CD4-positive, alpha-beta T cell treated with Interleukin-17A for 4 hours (primary cell): ENCODE data around the gene ACAA1.
A peak's percentile ranks its signal among the peaks of the same experiment; 100 is the strongest.
"Not testable (repeated sequence)": the region's sequence is repeated elsewhere in the genome, so short reads cannot be mapped to it uniquely, and the experiment has no call there.

Experiments used
- DNase-seq: peaks from one replicate; pipeline ENCODE4 v3.0.0-alpha.2; 2020; ENCODE audit warnings: mixed read lengths

ACAA1 gene

DNA sequence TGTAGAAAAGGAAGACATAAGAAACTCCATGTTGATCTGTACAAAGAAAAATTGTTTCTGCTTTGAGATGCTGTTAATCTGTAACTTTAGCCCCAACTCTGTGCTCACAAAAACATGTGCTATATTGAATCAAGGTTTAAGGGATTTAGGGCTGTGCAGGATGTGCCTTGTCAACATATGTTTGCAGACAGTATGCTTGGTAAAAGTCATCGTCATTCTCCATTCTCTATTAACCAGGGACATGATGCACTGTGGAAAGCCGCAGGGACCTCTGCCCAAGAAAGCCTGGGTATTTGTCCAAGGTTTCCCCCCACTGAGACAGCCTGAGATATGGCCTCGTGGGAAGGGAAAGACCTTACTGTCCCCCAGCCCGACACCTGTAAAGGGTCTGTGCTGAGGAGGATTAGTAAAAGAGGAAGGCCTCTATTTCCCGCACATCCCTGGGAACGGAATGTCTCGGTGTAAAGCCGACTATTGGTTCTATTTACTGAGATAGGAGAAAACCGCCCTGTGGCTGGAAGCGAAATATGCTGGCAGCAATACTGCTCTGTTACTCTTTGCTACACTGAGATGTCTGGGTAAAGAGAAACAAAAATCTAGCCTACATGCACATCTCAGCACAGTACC, 2.3 kb downstream of the ACAA1 start:
- not testable (repeated sequence) for DNase-seq

DNA sequence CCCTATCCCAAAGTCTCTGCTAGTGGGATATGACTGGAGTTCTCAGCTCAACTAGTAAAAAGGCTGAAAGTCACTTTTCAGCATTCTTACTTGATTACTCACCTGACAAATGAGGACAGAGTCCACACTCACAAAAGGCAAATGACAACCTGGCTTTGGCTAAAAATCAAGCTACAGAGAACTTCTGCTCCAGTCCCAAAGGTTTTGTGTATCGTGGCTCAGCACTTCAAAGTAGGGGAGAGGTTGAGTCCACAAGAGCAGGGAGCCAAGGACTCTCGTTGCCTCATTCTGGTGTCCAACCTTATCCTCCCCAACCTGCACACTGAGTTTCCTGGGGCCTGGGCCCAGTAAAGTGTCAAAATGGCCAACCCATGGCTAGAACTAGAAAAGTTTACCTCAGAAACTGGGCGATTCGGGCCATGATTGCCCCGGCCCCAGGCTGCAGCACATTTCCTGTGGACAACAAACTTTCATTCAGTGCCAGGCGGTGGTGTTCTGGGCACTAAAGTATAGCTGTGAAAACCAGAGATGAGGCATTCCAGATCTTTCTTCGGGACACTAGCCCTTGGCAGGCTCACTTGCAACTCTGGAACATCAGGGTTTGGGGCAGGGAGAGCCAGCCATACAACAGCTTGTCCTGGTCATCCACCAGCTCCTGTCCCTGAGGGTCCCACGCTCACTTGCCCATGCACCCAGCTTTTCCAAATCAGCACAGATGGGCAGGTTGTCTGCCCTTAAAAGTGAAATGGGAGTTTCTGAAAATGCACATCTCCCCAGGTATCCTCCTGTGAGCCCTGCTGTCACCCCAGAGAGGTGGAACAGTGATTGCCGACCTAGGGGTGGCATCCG, 3.1 kb downstream of the ACAA1 start:
- DNase-seq = no peak

DNA sequence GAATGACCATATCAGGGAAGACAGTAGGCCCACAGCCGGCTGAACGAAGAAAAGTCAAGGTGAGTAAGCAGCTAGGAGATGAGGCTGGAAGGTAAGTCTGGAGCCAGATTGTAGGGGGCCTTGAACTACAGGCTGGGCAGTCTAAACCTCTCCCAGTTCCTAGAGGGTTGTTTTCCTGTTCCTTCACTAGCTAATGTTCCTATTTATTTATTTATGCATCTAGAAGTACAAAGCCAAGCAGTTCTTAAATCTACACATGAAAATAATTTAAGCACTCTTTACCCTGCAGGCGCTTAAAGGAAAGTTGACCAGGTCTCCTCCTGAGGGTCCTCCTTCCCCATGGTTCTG, 3.7 kb downstream of the ACAA1 start:
- DNase-seq = no peak

DNA sequence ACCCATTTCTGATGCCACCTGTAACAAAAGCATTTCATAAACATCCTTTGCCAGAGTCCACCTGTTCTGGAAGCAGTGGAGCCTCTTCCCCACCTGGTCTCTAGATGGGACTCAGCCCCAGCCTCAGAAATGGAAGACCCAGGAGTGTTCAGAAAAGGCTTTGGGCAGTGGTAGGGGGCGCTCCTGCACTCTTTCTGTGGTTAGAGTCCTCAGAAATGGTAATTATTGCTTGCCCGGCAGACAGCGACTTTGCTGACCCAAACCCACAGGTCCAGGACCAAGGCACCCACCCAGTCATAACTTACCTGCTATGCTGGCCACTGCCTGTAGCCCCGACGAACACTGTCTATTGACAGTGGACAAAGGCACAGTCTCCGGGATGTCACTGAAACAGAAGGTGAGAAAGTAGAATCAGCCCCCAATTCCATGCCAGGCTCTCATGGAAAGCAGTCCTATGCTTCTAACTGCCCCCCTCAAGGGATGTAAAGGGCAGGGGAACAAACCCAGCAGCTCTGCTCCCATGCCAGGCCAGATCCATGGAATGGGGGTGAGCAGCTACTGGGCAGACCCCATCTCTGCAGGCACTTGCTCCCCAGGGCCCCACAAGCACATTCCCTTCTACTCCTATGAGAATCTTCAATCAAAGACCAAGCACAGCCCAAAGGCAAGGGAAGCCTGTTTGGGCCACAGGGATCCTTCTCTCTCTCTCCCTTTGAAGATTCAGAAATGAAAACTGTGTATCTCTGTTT, 5.1 kb downstream of the ACAA1 start:
- DNase-seq = peak; percentile 58

DNA sequence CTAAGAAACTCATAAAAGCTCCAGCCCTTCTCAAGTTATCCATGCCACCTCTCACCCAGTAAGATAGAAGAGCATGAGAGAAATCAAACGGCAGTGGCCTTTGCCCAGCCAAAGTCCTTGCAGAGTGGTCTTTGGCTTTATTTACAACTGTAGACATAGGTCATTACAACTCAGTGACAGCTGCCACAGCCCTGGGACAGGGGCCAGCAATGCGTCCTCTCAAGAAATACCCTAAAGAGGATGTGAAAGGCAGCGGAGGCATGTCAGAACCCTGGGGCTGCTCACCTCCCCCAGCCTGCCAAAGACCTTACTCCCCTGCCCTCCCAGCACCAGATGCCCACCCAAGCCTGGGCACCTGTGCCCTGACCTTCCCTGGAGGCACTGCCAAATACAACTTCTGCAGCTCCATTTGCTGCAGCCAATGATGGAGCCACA, 6.3 kb downstream of the ACAA1 start:
- no peak for DNase-seq

DNA sequence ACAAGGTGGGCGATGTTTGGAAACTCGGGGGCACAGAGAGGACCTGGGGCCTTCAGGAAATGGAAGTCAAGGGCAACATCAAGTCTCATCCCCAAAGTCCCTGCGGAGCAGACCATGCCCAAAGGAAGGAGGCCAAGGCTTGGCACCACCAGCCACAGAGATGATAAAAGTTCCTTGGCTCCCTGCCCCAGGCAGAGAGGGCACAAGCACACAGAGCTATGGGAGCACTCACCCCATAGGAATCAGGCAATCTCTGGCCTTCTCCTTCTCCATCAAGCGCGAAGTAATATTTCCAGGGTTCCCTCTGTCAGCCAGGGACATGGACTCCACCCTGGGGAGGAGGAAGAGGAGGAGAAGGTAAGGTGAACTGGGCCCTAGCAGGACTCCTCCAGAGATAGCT, 7.9 kb downstream of the ACAA1 start:
- DNase-seq = no peak

DNA sequence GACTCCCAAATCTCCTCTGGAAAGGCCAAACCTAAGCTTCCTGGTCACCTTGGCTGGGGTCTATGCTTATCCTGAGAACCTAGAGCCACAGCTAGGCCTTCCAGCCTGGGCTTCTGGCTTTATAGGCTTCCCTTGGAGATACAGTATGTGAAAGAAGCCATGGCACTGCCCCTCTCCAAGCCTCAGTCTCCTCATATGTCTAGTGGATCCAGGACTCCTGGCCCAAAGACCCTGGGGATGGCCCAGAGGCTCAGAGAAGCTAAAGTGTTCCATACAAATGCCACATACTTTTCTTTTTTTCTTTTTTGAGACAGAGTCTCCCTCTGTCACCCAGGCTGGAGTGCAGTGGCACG, 8.6 kb downstream of the ACAA1 start:
- no peak for DNase-seq

DNA sequence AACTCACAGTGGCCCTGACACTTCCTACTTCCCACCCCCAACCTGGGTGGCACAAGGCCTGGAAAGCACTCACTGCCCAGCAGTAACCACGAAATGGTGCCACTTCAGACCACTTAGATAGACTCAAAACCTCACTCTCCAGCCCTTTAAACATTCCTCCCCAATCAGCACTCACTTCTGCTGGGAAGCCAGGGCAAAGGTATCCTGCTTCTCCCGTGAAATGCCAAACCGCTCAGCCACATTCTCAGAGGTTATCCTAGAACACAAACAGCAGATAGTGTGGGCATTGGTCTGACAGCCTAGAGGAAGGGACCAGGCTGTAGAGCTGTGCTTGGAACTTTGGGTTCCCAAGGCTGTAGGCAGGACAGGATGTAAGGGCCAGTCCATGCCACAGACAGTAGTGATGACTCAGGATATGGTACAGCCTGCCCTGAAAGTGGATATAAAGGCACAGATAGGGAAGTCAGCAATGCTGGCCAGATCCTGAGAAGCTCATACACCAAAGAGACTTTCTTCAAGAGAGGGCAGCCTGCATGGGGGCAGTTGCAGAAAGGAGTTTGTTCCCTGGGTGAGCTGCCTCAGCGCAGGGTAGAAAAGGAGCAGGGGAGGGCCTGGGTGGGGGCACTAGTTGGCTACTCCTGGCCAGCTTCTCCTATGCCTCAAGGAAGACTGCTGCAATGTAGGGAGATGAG, 9.2 kb downstream of the ACAA1 start:
- DNase-seq = no peak

DNA sequence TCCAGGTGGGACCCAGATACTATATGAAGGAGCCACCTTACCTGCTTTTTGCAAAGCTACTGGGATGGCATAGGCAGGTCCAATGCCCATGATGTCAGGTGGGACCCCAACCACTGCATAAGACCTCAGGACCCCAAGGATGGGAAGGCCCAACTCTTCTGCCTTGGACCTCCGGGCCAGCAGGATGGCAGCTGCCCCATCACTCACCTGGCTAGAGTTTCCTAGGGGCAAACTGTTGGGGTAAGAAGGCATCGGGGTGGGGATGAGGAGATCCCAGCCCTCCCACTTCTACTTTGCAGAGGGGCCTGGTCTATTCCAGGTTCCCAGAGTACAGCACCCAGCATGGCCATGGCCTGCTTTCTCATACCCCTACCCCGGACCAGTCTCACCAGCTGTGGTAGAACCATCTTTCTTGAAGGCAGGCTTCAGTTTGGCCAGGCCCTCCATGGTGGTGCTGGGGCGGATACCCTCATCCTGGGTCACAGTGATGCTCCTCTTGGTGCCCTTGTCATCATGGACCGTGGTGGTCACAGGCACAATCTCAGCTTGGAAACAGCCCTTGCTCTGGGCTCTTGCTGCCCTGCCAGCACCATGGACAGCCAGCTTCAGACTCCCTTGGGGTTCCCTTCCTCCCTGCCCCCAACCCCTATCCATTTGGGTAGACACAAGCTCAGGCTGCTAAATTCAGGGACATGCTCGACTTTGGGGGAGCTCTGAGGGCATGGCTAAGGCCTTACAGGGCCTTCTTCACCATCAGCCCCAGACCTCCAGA, 10.6 kb downstream of the ACAA1 start:
- DNase-seq = no peak

DNA sequence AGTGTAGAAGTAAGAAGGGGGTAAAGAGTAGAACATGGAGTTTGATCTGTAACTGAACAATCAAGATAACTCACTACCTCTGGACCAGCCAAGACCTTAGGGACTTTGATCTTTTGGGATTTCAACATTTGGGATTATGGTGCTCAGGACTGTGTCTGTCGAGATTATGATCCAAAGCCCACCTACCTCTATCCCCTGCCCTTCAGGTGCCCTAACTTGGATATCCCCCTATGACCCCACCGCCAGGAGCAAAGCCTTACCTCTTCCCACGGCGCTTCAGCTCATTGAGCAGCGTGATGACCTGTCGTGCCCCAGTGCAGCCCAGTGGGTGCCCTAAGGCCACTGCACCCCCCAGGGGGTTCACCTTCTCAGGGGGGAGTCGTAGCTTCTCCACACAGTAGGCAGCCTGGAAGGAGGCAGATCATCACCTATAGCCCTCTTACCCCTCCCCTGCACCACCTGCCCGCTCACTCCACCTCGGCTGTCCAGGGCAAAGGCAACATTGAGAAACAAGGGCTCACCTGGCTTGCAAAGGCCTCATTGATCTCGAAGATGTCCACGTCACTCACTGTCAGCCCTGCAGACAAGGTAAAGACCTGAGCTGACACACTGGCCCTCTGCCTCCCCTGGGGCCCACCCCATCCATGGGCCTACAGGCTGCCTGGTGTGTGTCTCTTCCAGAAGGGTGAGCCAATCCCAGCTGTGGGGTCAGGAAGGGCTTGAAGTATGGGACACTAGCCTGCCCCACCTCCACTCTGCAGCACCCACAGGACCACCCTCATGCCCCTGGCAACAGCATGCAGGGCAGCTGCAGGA, 11.4 kb downstream of the ACAA1 start:
- no peak for DNase-seq

DNA sequence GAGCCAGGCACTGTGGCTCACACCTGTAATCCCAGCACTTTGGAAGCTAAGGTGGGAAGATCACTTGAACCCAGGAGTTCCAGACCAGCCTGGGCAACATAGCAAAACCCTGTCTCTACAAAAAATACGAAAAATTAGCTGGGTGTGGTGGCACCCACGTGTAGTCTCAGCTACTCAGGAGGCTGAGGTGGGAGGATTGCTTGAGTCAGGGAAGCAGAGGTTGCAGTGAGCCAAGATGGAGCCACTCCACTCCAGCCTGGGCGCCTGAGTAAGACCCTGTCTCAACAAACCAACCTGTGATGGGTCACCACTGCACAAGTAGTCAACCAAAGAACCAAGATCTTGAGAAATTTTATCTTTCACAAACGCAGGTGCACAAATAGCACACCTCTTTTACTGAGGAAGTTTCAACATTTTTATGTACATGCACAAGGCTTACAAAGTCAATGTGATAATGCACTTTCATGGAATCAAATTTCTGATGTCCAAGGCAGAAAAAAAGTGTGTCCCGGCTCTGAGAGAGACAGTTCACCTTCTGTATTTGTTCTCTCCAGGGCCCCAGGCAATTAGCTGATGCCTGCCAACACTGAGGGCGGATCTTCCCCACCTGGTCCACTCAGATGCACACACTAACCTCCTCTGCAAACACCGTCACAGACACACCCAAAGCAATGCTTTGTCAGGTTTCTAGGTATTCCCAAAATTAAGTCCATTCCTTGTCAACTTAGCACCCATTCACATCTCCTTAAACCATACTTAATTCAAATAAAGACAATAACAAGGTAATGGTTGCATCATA, 12.4 kb downstream of the ACAA1 start:
- DNase-seq = no peak

DNA sequence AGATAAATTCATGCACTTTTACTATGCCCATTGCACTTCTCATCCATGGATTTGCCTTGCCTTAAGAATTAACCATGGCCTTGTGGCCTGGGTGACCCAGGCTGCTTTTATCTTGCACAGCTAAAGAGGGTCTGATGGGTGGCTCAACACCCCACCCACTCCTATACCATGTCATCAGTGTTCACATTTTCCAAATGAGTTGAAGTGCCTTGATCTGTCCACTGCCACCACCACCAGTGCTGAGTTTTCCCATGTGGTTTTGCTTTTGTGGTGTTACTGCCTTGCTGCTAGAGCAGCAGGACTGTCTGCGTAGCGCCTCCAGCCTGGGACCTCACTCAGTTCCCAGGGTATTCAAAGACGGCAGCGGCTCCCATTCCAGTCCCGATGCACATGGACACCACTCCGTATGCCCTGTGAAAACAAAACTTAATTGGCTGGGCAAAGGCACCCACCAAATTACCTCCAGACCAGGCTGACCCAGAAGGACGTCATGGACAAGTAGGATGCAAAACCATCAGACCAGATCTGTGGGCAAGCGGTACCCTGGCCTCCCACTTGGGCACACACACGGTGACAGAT, 14.1 kb downstream of the ACAA1 start:
- no peak for DNase-seq

DNA sequence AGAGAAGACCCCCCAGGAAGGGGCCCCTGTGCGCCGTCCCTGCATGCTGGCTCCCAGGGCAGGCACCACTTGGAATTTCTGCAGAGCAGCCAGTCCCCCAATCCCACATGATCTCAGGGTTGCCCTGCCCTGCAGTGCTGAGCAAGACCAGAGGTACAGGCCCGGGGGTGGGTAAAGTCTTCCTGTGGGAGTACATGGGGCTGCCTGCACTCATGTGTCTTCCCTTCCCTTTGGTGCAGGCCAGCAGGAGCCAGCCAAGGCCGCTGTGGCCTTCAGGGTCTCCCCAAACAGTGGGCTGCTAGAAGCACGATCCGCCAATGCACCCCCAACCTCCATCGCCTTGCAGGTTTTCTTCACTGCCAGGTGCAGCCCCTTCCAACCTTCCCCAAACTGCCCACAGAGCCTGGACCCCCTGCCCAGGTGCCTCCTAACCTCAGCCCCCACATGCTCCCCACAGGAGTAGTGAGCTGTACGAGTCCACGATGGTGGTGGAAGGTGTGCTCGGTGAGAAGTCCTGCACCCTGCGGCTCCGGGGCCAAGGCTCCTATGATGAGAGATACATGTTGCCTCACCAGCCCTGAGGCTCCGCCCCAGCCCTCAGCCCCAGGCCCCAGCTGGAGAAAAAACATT, 15.0 kb downstream of the ACAA1 start:
- DNase-seq = no peak

DNA sequence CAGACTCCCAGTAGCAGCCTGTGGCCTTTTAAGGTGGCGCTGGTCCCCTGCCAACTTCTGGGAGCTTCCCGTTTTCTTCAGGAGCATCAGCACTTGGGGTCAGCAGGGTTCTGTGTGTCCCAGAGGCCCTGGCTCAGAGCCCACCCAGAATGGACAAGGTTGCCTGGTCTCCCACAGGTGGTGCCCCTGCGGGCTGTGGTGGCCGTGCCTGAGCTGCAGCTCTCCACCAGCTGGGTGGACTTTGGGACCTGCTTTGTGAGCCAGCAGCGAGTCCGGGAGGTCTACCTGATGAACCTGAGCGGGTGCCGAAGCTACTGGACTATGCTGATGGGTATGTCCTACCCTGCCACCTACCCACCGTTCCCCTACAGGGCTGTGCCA, 15.5 kb downstream of the ACAA1 start:
- no peak for DNase-seq

DNA sequence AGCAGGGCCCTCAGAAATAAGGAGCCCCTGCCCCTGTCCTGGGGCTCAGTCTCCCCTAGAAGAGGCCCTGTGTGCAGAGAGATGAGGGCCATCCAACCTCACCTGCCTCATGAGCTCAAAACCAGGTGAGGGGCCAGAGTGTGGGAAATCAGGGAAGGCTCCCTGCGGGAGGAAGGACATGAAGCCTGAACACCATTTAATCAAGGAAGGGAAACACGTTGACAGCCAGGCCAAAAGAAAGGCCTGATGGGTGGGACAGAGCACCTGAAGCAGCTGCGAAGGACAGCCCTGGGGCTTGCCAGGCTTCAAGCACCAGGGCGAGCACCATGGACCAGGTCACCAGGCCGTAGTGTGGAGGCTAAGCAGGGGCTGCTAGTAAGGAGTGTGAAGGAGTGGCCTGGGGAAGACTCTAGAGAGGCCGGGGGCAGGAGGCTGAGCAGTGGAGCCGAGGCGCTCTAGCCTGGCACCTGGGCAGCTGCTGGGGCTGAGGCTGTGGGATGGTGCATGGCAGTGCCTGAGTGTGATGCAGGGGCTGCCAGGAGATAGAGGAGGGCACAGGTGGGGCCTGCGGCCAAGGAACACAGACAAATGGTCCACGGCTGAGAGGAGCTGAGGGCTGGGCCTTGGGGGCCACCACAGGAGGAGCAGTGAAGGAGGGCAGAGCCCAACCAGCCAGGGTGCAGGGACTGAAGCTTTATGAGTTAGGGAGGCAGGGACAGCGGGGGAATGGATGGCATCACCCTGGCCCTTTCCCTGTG, 16.1 kb downstream of the ACAA1 start:
- no peak for DNase-seq

DNA sequence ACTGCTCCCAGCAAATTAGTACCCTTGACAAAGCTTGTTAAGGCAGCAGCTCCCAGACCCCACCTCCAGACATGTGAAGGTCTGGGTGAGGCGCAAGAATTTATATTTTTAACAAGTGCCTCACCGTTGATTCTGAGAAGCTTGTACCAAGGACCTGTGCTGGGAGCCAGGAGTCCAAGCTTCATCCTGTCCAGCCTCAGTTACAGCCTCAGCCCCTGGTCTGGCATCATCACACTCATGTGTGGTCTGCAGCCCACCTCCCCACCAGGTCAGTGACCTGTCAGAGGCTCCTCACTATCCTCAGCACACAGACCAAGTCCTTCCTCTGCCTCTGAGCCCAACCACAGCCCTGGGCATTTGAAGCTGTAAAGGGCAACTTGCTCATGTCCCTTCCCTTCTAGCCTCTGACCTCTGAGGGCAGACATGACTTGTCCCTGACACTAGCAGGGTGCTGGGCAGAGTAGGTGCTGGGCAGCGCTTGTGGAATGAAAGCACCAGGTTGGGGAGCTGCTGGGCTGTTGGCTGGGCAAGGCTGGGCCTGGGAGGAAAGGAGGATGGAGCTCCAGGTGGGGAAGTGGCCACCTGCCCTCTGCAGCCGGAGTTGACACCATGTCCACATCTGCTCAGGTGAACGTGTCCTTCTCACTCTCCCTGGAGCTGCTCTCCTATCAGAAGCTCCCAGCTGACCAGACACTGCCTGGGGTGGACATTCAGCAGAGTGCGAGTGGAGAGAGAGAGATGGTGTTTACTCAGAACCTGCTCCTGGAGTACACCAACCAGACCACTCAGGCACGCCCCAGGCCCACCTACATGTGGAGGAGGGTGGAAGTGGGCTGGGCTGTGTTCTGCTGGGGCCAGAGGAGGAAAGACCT, 16.9 kb downstream of the ACAA1 start:
- DNase-seq = no peak

DNA sequence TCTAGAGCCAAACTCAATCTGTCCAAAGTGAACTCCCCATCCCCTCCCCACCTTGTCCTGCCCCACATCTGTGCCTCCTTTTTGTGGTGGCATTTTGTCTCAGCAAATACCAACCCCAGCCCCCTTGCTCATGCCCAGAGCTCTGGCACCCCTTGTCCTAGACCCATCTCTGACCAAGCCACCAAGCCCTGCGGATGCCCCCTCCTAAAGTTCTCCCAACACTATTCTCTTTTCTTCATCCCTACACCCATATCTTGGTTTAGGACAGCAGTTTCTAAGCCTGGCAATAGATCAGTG, 17.7 kb downstream of the ACAA1 start:
- no peak for DNase-seq
